ENCODE data around the gene FASTK. TPM values are rescaled to one million over a fixed set of nuclear protein-coding genes. Genes with fewer than 3 reads are reported as not detected.
"Not testable (repeated sequence)": the region's sequence is repeated elsewhere in the genome, so short reads cannot be mapped to it uniquely, and the experiment has no call there.

The FASTK gene
- total RNA-seq, 1 donor from 2014 or later: 22.4 TPM

DNA sequence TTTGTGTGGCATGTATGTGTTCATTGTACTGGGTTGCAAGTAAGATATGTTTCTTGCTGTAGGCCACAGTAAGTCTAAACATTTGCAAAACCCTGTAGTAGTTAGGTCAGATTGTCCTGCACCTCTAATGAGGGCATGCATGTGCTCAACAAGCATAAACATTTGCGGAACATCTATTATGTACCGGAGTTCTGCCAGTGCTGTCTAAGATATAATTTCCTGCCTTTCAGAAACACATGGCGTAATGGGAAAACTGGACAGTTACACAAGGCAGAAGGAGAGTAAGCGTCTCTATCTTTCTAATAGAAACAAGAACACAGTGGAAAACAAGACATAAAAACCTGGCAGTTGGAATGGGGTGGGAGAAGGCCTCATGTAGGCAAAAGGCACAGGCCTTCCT, 49.6 kb downstream of the FASTK start:
- Histone ChIP-seq H3K36me3 (no peaks in the 10 kb centered on the region), H3K79me2 (ENCODE audit: low read depth) (peaks cover 2% of the 10 kb centered on the region), H3K27me3 (peaks cover 5% of the 10 kb centered on the region), H2AFZ (replicated peaks) (no peak overlapping the region), H3K4me1 (peaks cover 9% of the 10 kb centered on the region), H3K4me2 (no peak overlapping the region), H3K4me3 (no peak overlapping the region), H3F3A (ENCODE audit: low read depth) (peaks cover 17% of the 10 kb centered on the region), H4K20me1 (ENCODE audit: low read depth) (no peaks in the 10 kb centered on the region), H3K9me3 (ENCODE audit: low read depth) (no peaks in the 10 kb centered on the region), H3K27ac (no peak overlapping the region), H3K9ac (no peak overlapping the region)
- TF ChIP-seq EZH2phosphoT487 (IDR thresholded peaks at IDR 0.05): no peak
- TF ChIP-seq, protein P1, sequence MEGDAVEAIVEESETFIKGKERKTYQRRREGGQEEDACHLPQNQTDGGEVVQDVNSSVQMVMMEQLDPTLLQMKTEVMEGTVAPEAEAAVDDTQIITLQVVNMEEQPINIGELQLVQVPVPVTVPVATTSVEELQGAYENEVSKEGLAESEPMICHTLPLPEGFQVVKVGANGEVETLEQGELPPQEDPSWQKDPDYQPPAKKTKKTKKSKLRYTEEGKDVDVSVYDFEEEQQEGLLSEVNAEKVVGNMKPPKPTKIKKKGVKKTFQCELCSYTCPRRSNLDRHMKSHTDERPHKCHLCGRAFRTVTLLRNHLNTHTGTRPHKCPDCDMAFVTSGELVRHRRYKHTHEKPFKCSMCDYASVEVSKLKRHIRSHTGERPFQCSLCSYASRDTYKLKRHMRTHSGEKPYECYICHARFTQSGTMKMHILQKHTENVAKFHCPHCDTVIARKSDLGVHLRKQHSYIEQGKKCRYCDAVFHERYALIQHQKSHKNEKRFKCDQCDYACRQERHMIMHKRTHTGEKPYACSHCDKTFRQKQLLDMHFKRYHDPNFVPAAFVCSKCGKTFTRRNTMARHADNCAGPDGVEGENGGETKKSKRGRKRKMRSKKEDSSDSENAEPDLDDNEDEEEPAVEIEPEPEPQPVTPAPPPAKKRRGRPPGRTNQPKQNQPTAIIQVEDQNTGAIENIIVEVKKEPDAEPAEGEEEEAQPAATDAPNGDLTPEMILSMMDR (IDR thresholded peaks at IDR 0.05): no peak
- TF ChIP-seq EZH2 (IDR thresholded peaks at IDR 0.05): no peak
- DNase-seq (ENCODE audit: low spot score): no peak
- Mint-ChIP-seq H3K27ac (no peak overlapping the region), H3K36me3 (peaks cover 4% of the 10 kb centered on the region), H3K4me1 (peaks cover 33% of the 10 kb centered on the region), H3K4me3 (no peak overlapping the region), H3K9me3 (no peaks in the 10 kb centered on the region), H3K27me3 (ENCODE audit: insufficient read depth, low read depth) (peaks cover 7% of the 10 kb centered on the region)

DNA sequence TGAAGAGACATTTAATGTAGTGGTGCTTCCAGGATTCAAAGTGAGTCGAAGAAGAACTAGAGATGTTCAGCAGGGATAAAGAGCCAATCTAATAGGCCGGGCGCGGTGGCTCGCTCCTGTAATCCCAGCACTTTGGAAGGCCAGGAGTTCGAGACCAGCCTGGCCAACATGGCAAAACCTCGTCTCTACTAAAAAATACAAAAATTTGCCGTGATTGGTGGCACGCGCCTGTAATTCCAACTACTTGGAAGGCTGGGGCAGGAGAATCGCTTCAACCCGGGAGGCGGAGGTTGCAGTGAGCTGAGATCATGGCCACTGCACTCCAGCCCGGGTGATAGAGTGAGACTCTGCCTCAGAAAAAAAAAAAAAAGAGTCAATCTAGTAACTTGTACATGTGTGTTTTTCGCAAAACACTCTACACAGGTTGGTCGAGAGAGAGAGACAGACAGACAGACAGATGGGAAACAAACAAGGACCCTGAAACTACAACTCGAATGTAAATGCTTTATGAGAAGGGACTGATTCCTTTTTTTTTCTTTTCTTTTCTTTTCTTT, 51.6 kb downstream of the FASTK start:
- Histone ChIP-seq H3K27me3 (peaks cover 24% of the 10 kb centered on the region), H2AFZ (replicated peaks) (peak overlapping the region; percentile 94), H3K4me1 (peaks cover 13% of the 10 kb centered on the region), H3K79me2 (ENCODE audit: low read depth) (peaks cover 2% of the 10 kb centered on the region), H3K9me3 (ENCODE audit: low read depth) (no peaks in the 10 kb centered on the region), H3K4me3 (peak overlapping the region; percentile 83), H3F3A (ENCODE audit: low read depth) (peaks cover 17% of the 10 kb centered on the region), H3K9ac (no peak overlapping the region), H4K20me1 (ENCODE audit: low read depth) (no peaks in the 10 kb centered on the region), H3K4me2 (peak overlapping the region; percentile 78), H3K36me3 (no peaks in the 10 kb centered on the region), H3K27ac (no peak overlapping the region)
- Mint-ChIP-seq H3K27ac (peak overlapping the region; percentile 81), H3K4me1 (peaks cover 40% of the 10 kb centered on the region), H3K9me3 (no peaks in the 10 kb centered on the region), H3K36me3 (peaks cover 4% of the 10 kb centered on the region), H3K27me3 (ENCODE audit: insufficient read depth, low read depth) (peaks cover 11% of the 10 kb centered on the region), H3K4me3 (peak overlapping the region; percentile 90)
- DNase-seq (ENCODE audit: low spot score): no peak
- TF ChIP-seq EZH2 (IDR thresholded peaks at IDR 0.05) (no peak), EZH2phosphoT487 (IDR thresholded peaks at IDR 0.05) (no peak)
- TF ChIP-seq, protein P1 (IDR thresholded peaks at IDR 0.05): no peak

DNA sequence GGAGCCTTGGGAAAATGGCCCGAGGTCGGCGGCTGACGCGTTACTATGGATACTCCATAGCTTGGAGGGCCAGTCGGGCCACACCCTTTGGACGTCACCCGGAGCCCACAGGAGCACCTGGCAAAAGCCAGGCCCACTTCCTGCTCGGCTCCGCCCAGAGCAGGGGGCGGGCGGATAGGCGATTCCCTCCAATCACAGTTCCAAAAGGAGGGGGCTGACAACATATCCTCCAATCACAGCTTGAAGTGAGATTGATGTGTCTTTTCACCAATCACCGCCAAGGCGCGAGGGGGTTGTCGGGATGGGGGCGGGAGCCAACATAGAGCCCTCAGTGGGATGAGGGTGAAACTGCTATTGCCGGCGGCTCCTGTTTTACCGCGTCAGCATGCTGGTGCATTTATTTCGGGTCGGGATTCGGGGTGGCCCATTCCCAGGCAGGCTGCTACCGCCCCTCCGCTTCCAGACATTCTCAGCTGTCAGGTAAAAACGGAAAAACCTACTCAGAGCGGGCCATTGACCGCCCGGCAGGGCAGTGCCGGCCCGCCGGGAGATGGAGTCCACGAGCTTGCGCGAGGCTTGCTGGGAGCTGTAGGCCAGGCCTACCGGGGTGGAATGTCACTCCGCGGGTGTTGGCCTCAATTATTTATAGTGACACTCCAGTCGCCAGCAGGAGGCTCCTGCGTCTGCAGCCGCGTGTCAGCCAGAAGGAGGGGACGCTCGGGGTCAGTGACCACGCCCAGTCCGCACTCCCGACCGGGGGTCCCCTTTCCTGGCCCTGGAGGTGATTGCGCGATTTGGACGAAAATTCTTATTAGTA, 52.3 kb downstream of the FASTK start, which contains the start of gene ABCB8:
Gene ABCB8, plus strand, starts transcription at position 320 of the 817 bp plus-strand sequence. Its CDS starts 66 bp downstream, at position 386.
- H3K27ac Mint-ChIP-seq: peak within 1 kb of the TSS; percentile 81
- H4K20me1 ChIP-seq (ENCODE audit: low read depth): no peaks in the 10 kb centered on the region
- H3K4me2 ChIP-seq: peak within 1 kb of the TSS; percentile 85
- H3K4me1 Mint-ChIP-seq: peaks cover 40% of the 10 kb centered on the region
- peak; percentile 98 for DNase-seq (ENCODE audit: low spot score)
- no peaks in the 10 kb centered on the region for H3K9me3 ChIP-seq (ENCODE audit: low read depth)
- TF ChIP-seq, protein P1 (IDR thresholded peaks at IDR 0.05): peak; percentile 53
- TF ChIP-seq EZH2 (IDR thresholded peaks at IDR 0.05) (no peak), EZH2phosphoT487 (IDR thresholded peaks at IDR 0.05) (no peak)
- peaks cover 24% of the 10 kb centered on the region for H3K27me3 ChIP-seq
- H3K27ac ChIP-seq: no peak within 1 kb of the TSS
- H3K4me1 ChIP-seq: peaks cover 13% of the 10 kb centered on the region
- no peaks in the 10 kb centered on the region for H3K36me3 ChIP-seq
- H3K27me3 Mint-ChIP-seq (ENCODE audit: insufficient read depth, low read depth): peaks cover 11% of the 10 kb centered on the region
- H3K9ac ChIP-seq: no peak within 1 kb of the TSS
- peak within 1 kb of the TSS; percentile 83 for H3K4me3 ChIP-seq
- H2AFZ ChIP-seq (replicated peaks): peak within 1 kb of the TSS; percentile 94
- peak within 1 kb of the TSS; percentile 90 for H3K4me3 Mint-ChIP-seq
- H3F3A ChIP-seq (ENCODE audit: low read depth): peaks cover 17% of the 10 kb centered on the region
- peaks cover 4% of the 10 kb centered on the region for H3K36me3 Mint-ChIP-seq
- H3K79me2 ChIP-seq (ENCODE audit: low read depth): peaks cover 2% of the 10 kb centered on the region
- no peaks in the 10 kb centered on the region for H3K9me3 Mint-ChIP-seq

DNA sequence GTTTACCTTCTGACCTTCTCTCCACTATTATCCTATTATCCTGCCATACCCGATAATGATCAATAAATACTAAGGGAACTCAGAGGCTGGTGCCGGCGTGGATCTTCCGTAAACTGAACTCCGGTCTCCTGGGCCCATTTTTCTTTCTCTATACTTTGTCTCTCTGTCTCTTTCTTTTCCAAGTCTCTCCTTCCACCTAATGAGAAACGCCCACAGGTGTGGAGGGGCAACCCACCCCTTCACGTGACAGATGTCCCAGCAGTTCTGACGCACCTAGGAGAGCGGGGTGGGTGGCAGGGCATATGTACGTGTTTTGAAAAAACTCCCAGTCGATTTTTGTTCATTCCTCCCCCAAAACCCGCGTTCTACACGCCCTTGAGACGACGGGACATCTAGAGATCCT, 52.9 kb downstream of the FASTK start:
- Histone ChIP-seq H3F3A (ENCODE audit: low read depth) (peaks cover 17% of the 10 kb centered on the region), H3K4me1 (peaks cover 13% of the 10 kb centered on the region), H3K27me3 (peaks cover 24% of the 10 kb centered on the region), H3K4me2 (peak overlapping the region; percentile 85), H3K4me3 (peak overlapping the region; percentile 83)
- not testable (repeated sequence) for H3K36me3 ChIP-seq; H3K9ac ChIP-seq; H2AFZ ChIP-seq (replicated peaks); H3K79me2 ChIP-seq (ENCODE audit: low read depth); H3K9me3 Mint-ChIP-seq; H3K27ac ChIP-seq; H4K20me1 ChIP-seq (ENCODE audit: low read depth); H3K36me3 Mint-ChIP-seq; DNase-seq (ENCODE audit: low spot score); H3K9me3 ChIP-seq (ENCODE audit: low read depth)
- H3K27me3 Mint-ChIP-seq (ENCODE audit: insufficient read depth, low read depth): peaks cover 13% of the 10 kb centered on the region
- peak overlapping the region; percentile 90 for H3K4me3 Mint-ChIP-seq
- peak overlapping the region; percentile 69 for H3K27ac Mint-ChIP-seq
- H3K4me1 Mint-ChIP-seq: peaks cover 44% of the 10 kb centered on the region

DNA sequence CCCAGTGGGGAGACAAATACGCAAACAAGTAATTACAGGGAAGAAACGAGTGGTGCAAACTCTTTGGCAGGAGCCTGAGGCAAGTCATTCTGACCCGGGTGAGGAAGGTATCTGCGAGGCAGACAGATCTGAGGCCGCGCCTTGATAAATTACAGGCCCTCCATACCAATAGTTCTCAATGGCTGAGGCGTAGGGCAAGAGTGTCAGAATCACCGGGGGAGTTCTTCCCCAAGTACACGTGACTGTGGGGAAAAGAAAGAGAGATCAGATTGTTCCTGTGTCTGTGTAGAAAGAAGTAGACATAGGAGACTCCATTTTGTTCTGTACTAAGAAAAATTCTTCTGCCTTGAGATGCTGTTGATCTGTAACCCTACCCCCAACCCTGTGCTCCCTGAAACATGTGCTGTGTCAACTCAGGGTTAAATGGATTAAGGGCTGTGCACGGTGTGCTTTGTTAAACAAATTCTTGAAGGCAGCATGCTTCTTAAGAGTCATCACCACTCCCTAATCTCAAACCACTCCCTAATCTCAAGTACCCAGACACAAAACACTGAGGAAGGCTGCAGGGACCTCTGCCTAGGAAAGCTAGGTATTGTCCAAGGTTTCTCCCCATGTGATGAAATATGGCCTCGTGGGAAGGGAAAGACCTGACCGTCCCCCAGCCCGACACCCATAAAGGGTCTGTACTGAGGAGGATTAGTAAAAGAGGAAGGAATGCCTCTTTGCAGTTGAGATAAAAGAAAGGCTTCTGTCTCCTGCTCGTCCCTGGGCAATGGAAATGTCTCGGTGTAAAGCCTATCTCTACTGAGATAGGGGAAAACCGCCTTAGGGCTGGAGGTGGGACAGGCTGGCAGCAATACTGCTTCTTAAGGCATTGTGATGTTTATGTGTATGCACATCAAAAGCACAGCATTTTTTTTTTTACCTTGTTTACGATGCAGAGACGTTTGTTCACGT, 53.6 kb downstream of the FASTK start:
- H3K9me3 ChIP-seq (ENCODE audit: low read depth); H3K36me3 ChIP-seq; H2AFZ ChIP-seq (replicated peaks); H3K9me3 Mint-ChIP-seq; H3K36me3 Mint-ChIP-seq; H4K20me1 ChIP-seq (ENCODE audit: low read depth); H3K27ac ChIP-seq; H3K9ac ChIP-seq; H3K79me2 ChIP-seq (ENCODE audit: low read depth): not testable (repeated sequence)
- peaks cover 13% of the 10 kb centered on the region for H3K27me3 Mint-ChIP-seq (ENCODE audit: insufficient read depth, low read depth)
- peaks cover 44% of the 10 kb centered on the region for H3K4me1 Mint-ChIP-seq
- peak overlapping the region; percentile 90 for H3K4me3 Mint-ChIP-seq
- Histone ChIP-seq H3K4me3 (peak overlapping the region; percentile 83), H3K27me3 (peaks cover 24% of the 10 kb centered on the region), H3F3A (ENCODE audit: low read depth) (peaks cover 17% of the 10 kb centered on the region), H3K4me1 (peaks cover 13% of the 10 kb centered on the region), H3K4me2 (peak overlapping the region; percentile 85)
- peak overlapping the region; percentile 69 for H3K27ac Mint-ChIP-seq
- DNase-seq (ENCODE audit: low spot score): peak; percentile 75
